DND-41 (cell line): ENCODE measurements around the gene PTGDR2.

ENCODE experiments used
- EZH2 ChIP-seq: IDR thresholded peaks from 3 replicates; pipeline ENCODE4 v1.6.1; 2012; ENCODE audit warnings: borderline replicate concordance, low read depth, mild to moderate bottlenecking, moderate library complexity, low read length, inconsistent platforms; ENCODE audit not compliant: severe bottlenecking
- TF ChIP-seq, protein P1 (sequence below): IDR thresholded peaks from 2 replicates; pipeline ENCODE4 v1.5.1; 2012; ENCODE audit warnings: borderline replicate concordance, low read length, moderate library complexity, mild to moderate bottlenecking; ENCODE audit not compliant: poor library complexity, severe bottlenecking; ENCODE audit errors: extremely low read depth

DNA sequence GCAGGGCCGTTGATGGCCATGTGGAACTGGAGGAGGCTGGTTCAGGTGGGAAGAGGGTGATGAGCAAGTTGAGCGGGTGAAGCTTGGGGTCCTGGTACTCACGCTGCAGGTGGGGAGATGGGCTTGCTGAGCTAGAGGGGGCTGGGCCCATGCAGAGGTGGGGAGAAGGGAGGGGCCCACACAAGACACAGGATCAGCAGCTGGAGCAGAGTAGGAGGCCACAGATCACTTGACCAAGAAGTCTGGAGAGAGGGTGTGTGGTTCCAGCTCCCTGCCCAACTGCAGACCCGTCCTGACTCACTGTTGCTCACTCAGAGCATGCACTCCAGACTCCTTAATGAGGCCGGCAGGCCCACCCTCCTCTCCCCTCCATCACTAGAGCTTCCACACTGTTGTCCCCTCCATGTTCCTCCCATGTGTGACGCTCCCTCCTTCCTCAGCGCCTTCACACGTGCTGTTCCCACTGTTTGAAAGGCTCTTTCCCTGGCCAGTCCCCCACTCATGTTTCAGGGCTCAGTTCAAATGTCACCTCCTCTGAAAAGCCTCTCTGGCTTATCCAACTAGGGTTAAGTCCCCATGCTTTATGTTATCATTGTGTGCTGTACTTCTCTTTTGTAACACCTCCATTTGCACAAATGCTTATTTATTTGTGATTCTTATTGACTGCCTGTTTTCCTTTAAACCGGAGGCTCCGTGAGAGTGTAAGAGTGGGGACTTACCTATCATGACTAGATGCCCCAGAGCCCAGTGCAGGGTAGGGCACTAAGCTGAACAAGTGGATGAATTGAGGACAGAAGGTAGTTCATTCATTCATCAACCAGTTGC is 11.5 kb downstream of the PTGDR2 start:
- TF ChIP-seq, protein P1, sequence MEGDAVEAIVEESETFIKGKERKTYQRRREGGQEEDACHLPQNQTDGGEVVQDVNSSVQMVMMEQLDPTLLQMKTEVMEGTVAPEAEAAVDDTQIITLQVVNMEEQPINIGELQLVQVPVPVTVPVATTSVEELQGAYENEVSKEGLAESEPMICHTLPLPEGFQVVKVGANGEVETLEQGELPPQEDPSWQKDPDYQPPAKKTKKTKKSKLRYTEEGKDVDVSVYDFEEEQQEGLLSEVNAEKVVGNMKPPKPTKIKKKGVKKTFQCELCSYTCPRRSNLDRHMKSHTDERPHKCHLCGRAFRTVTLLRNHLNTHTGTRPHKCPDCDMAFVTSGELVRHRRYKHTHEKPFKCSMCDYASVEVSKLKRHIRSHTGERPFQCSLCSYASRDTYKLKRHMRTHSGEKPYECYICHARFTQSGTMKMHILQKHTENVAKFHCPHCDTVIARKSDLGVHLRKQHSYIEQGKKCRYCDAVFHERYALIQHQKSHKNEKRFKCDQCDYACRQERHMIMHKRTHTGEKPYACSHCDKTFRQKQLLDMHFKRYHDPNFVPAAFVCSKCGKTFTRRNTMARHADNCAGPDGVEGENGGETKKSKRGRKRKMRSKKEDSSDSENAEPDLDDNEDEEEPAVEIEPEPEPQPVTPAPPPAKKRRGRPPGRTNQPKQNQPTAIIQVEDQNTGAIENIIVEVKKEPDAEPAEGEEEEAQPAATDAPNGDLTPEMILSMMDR: no peak
- no peak for TF ChIP-seq EZH2
